DOHH2 (cell line): ENCODE measurements around the gene CALCR.
A peak's percentile ranks its signal among the peaks of the same experiment; 100 is the strongest.

Experiments
- H3F3A ChIP-seq: fragments of 200-600 bp; sonication (generic), shearing (Covaris generic); 2 replicates; pipeline ENCODE4 v1.6.0; 2016; ENCODE audit warnings: antibody characterized with exemption, mild to moderate bottlenecking; ENCODE audit not compliant: control insufficient read depth, insufficient read depth
- H3K27ac ChIP-seq: fragments of 200-600 bp; sonication (generic); 2 replicates; pipeline ENCODE4 v1.5.1; 2014; ENCODE audit warnings: low read depth, mild to moderate bottlenecking, low read length, moderate library complexity
- H3K27me3 ChIP-seq: fragments of 200-600 bp; sonication (generic); 2 replicates; pipeline ENCODE4 v1.6.1; 2014; ENCODE audit warnings: mild to moderate bottlenecking, low read length, mixed read lengths; ENCODE audit not compliant: control insufficient read depth
- H3K36me3 ChIP-seq: fragments of 200-600 bp; sonication (generic); 2 replicates; pipeline ENCODE4 v1.6.1; 2014; ENCODE audit warnings: mild to moderate bottlenecking, low read length, moderate library complexity, mixed read lengths; ENCODE audit not compliant: control insufficient read depth
- H3K4me1 ChIP-seq: fragments of 200-600 bp; sonication (generic); 2 replicates; pipeline ENCODE4 v1.6.1; 2014; ENCODE audit warnings: mild to moderate bottlenecking, low read length, mixed read lengths; ENCODE audit not compliant: control insufficient read depth
- H3K4me2 ChIP-seq: fragments of 200-600 bp; sonication (generic); 2 replicates; pipeline ENCODE4 v1.6.0; 2014; ENCODE audit warnings: mild to moderate bottlenecking, low read length, moderate library complexity
- H3K4me3 ChIP-seq: fragments of 200-600 bp; sonication (generic); 2 replicates; pipeline ENCODE4 v1.5.1; 2014; ENCODE audit warnings: mild to moderate bottlenecking, low read length, mixed read lengths
- H3K79me2 ChIP-seq: fragments of 200-600 bp; sonication (generic); 2 replicates; pipeline ENCODE4 v1.6.1; 2014; ENCODE audit warnings: mild to moderate bottlenecking, low read length, mixed read lengths; ENCODE audit not compliant: control insufficient read depth
- H3K9me2 ChIP-seq: fragments of 200-600 bp; sonication (generic); replicated peaks from 2 replicates; pipeline ENCODE4 v1.6.1; 2014; ENCODE audit warnings: mild to moderate bottlenecking, low read length, mixed read lengths; ENCODE audit not compliant: control insufficient read depth
- H3K9me3 ChIP-seq: fragments of 200-600 bp; sonication (generic); 2 replicates; pipeline ENCODE4 v1.6.1; 2014; ENCODE audit warnings: antibody characterized with exemption, low read length, mixed read lengths; ENCODE audit not compliant: control insufficient read depth, insufficient read depth
- H4K20me1 ChIP-seq: fragments of 200-600 bp; sonication (generic); 2 replicates; pipeline ENCODE4 v1.6.0; 2014; ENCODE audit warnings: low read depth, mild to moderate bottlenecking, antibody characterized with exemption, low read length, moderate library complexity; ENCODE audit not compliant: control insufficient read depth, insufficient read depth
- EZH2phosphoT487 ChIP-seq: fragments of 200-600 bp; sonication (generic); IDR thresholded peaks from 2 replicates; pipeline ENCODE4 v1.6.1; 2017; ENCODE audit warnings: borderline replicate concordance, mild to moderate bottlenecking, antibody characterized with exemption, low read length, moderate library complexity, mixed read lengths
- TF ChIP-seq, protein P1 (sequence below): fragments of 200-600 bp; sonication (generic); IDR thresholded peaks from one replicate; pipeline ENCODE4 v1.5.1; 2014; ENCODE audit warnings: antibody characterized with exemption, mild to moderate bottlenecking, low read depth, low read length; ENCODE audit not compliant: poor library complexity, severe bottlenecking

CALCR gene

DNA sequence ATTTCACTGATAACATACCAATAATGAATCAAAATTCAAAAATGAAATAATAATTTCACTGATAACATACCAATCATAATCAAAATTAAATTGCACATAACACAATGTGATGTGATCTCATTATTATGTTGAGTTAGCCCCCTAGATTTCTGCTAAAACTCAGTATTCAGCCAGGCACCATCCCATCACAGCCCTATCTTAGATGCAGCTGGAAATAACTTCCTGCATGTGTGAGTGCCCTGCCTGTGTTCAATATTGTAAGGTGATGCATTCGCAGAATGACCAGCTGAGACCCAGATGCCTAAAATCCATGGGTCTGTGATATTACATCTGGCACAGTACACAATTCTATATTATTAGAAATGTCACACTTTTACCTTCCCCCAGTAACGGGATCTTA is 142.4 kb downstream of the CALCR start:
- Histone ChIP-seq H3F3A (peaks cover 11% of the 10 kb centered on the region), H3K36me3 (peaks cover 14% of the 10 kb centered on the region; the same call in 1 of the 2 replicates), H3K9me3 (no peaks in the 10 kb centered on the region; the same call in 1 of the 2 replicates), H3K4me1 (peaks cover 51% of the 10 kb centered on the region), H3K4me3 (no peak overlapping the region), H3K9me2 (no peaks in the 10 kb centered on the region), H3K79me2 (no peaks in the 10 kb centered on the region), H3K27me3 (no peaks in the 10 kb centered on the region), H4K20me1 (no peaks in the 10 kb centered on the region), H3K4me2 (no peak overlapping the region), H3K27ac (no peak overlapping the region)
- TF ChIP-seq EZH2phosphoT487: no peak
- TF ChIP-seq, protein P1, sequence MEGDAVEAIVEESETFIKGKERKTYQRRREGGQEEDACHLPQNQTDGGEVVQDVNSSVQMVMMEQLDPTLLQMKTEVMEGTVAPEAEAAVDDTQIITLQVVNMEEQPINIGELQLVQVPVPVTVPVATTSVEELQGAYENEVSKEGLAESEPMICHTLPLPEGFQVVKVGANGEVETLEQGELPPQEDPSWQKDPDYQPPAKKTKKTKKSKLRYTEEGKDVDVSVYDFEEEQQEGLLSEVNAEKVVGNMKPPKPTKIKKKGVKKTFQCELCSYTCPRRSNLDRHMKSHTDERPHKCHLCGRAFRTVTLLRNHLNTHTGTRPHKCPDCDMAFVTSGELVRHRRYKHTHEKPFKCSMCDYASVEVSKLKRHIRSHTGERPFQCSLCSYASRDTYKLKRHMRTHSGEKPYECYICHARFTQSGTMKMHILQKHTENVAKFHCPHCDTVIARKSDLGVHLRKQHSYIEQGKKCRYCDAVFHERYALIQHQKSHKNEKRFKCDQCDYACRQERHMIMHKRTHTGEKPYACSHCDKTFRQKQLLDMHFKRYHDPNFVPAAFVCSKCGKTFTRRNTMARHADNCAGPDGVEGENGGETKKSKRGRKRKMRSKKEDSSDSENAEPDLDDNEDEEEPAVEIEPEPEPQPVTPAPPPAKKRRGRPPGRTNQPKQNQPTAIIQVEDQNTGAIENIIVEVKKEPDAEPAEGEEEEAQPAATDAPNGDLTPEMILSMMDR: no peak

DNA sequence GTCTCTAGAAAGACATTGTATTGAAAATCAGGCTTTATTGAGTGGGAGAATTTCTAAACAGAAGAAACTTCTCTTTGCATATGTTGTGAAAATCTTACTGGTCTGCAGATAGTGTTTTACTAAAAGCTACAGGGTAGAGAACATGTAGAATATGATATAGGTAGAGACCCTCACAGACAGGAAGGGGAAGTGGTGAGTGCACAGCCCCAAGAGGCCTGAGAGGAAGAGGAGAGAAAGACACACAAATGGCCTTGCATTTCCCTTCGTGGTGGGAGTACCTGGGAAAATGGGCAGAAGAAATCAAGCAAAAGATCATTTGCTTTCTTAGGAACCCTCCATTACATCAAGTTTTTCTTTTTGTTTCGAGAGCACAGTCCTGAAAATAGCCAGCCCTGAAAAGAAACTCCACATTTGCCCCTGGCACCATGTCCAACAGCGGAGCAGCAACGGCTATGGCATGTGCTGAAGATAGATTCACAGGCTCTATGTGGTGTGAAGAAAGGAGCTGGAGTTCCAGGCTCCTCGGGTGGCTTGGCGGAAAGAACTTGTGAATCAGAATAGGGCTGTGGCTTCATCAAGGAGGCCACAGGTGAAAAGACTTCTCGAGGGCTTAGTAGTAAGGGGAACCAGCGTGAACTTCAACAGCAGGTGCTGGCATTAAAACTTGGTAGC is 143.5 kb downstream of the CALCR start:
- TF ChIP-seq, protein P1: no peak
- TF ChIP-seq EZH2phosphoT487: no peak
- Histone ChIP-seq H3F3A (peaks cover 11% of the 10 kb centered on the region), H3K4me1 (peaks cover 62% of the 10 kb centered on the region), H3K4me2 (peak overlapping the region; percentile 63), H3K79me2 (no peaks in the 10 kb centered on the region), H3K9me2 (no peaks in the 10 kb centered on the region), H4K20me1 (no peaks in the 10 kb centered on the region), H3K27ac (peak overlapping the region; percentile 82), H3K4me3 (peak overlapping the region; percentile 55), H3K27me3 (no peaks in the 10 kb centered on the region), H3K36me3 (peaks cover 17% of the 10 kb centered on the region), H3K9me3 (peaks cover 4% of the 10 kb centered on the region)

DNA sequence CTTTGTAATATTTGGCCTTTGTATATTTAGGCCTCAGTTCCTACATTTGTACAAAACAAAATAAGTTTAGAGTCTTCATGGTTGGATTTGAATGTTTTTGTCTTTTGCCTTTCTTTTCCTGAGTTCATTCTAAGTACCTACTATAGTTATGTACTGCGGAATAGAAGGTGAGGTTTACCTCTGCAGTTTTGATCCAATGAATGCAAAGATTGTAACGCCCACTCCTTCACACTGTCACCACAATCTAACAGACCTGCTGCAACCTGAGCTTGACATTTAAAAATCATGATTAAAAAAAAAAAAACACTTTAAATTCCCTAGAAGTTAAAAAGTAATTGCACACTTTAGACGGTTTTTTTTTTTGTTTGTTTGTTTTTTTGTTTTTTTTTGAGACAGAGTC is 145.0 kb downstream of the CALCR start:
- H3K79me2 ChIP-seq: no peaks in the 10 kb centered on the region
- H3K9me2 ChIP-seq: no peaks in the 10 kb centered on the region
- H3K9me3 ChIP-seq: peaks cover 6% of the 10 kb centered on the region
- no peaks in the 10 kb centered on the region for H4K20me1 ChIP-seq
- H3K4me1 ChIP-seq: peaks cover 70% of the 10 kb centered on the region
- H3K27me3 ChIP-seq: no peaks in the 10 kb centered on the region
- H3K27ac ChIP-seq: peak overlapping the region; percentile 82; the same call in 1 of the 2 replicates
- H3F3A ChIP-seq: peaks cover 11% of the 10 kb centered on the region
- H3K36me3 ChIP-seq: peaks cover 17% of the 10 kb centered on the region
- TF ChIP-seq, protein P1: no peak
- no peak for TF ChIP-seq EZH2phosphoT487
- H3K4me3 ChIP-seq: no peak overlapping the region
- H3K4me2 ChIP-seq: peak overlapping the region; percentile 63; the same call in 1 of the 2 replicates
